Neural cell (in vitro differentiated cells): ENCODE measurements around the gene AK8. TPM values are rescaled to one million over a fixed set of nuclear protein-coding genes. Genes with fewer than 3 reads are reported as not detected.

Experiments
- H2AFZ ChIP-seq: fragments of 200-600, 300-800 bp; sonication (generic), shearing (Covaris generic); 2 replicates; pipeline ENCODE4 v1.6.0; 2014; ENCODE audit warnings: low read depth, mild to moderate bottlenecking, antibody characterized with exemption, low read length, moderate library complexity
- H3F3A ChIP-seq: fragments of 200-600 bp; shearing (Covaris generic); 2 replicates; pipeline ENCODE4 v1.6.1; 2016; ENCODE audit warnings: mild to moderate bottlenecking, moderate library complexity, mixed read lengths, antibody characterized with exemption, low read length; ENCODE audit not compliant: insufficient read depth, poor library complexity, severe bottlenecking
- H3K27ac ChIP-seq: fragments of 200-600, 300-800 bp; sonication (generic), shearing (Covaris generic); 2 replicates; pipeline ENCODE4 v1.5.1; 2014; ENCODE audit warnings: mild to moderate bottlenecking, low read length, moderate library complexity
- H3K27me3 ChIP-seq: fragments of 300-800, 200-600 bp; sonication (generic), shearing (Covaris generic); 2 replicates; pipeline ENCODE4 v1.6.0; 2014; ENCODE audit warnings: mild to moderate bottlenecking, low read depth, low read length, moderate library complexity; ENCODE audit not compliant: insufficient read depth
- H3K36me3 ChIP-seq: fragments of 300-800, 200-600 bp; sonication (generic), shearing (Covaris generic); 2 replicates; pipeline ENCODE4 v1.5.1; 2014; ENCODE audit warnings: mild to moderate bottlenecking, antibody characterized with exemption, low read length, moderate library complexity; ENCODE audit not compliant: insufficient read depth
- H3K4me2 ChIP-seq: fragments of 300-800, 200-600 bp; sonication (generic), shearing (Covaris generic); 2 replicates; pipeline ENCODE4 v1.6.0; 2014; ENCODE audit warnings: mild to moderate bottlenecking, low read length
- H3K4me3 ChIP-seq: fragments of 300-800, 200-600 bp; sonication (generic), shearing (Covaris generic); 2 replicates; pipeline ENCODE4 v1.5.1; 2014; ENCODE audit warnings: mild to moderate bottlenecking, low read length, moderate library complexity
- H3K79me2 ChIP-seq: fragments of 200-600 bp; shearing (Covaris generic); replicated peaks from 2 replicates; pipeline ENCODE4 v1.6.0; 2014; ENCODE audit warnings: mild to moderate bottlenecking, low read length, moderate library complexity; ENCODE audit not compliant: insufficient read depth
- H3K9ac ChIP-seq: fragments of 300-800, 200-600 bp; sonication (generic), shearing (Covaris generic); 2 replicates; pipeline ENCODE4 v1.6.1; 2016; ENCODE audit warnings: mild to moderate bottlenecking, low read length, mixed read lengths
- H3K9me2 ChIP-seq: fragments of 200-600 bp; shearing (Covaris generic); 2 replicates; pipeline ENCODE4 v1.6.1; 2016; ENCODE audit warnings: mild to moderate bottlenecking, low read length, mixed read lengths; ENCODE audit not compliant: insufficient read depth
- H3K9me3 ChIP-seq: fragments of 200-600, 300-800 bp; sonication (generic), shearing (Covaris generic); 2 replicates; pipeline ENCODE4 v1.6.1; 2016; ENCODE audit warnings: mild to moderate bottlenecking, mixed run types, low read length, moderate library complexity, mixed read lengths
- H4K20me1 ChIP-seq: fragments of 200-600 bp; shearing (Covaris generic); 2 replicates; pipeline ENCODE4 v1.6.1; 2016; ENCODE audit warnings: mild to moderate bottlenecking, mixed run types; ENCODE audit not compliant: insufficient read depth
- CTCF ChIP-seq: fragments of 450-650 bp; IDR thresholded peaks from 2 replicates; pipeline ENCODE4 v1.5.1; 2014; ENCODE audit warnings: antibody characterized with exemption, mild to moderate bottlenecking, moderate library complexity; ENCODE audit not compliant: poor library complexity, severe bottlenecking
- EP300 ChIP-seq: fragments of 450-650 bp; conservative IDR thresholded peaks from 2 replicates; pipeline ENCODE4 v1.6.1; 2014; ENCODE audit warnings: antibody characterized with exemption, mild to moderate bottlenecking, moderate library complexity; ENCODE audit not compliant: poor library complexity, severe bottlenecking
- EZH2 ChIP-seq: fragments of 200-600, 300-800 bp; shearing (Covaris generic), sonication (generic); IDR thresholded peaks from 2 replicates; pipeline ENCODE4 v1.6.1; 2014; ENCODE audit warnings: antibody characterized with exemption, low read length, borderline replicate concordance, mild to moderate bottlenecking; ENCODE audit not compliant: insufficient read depth, poor library complexity, severe bottlenecking
- MXI1 ChIP-seq: fragments of 450-650 bp; conservative IDR thresholded peaks from 2 replicates; pipeline ENCODE4 v1.6.1; 2014; ENCODE audit warnings: antibody characterized with exemption, mild to moderate bottlenecking; ENCODE audit not compliant: poor library complexity, severe bottlenecking
- POLR2AphosphoS5 ChIP-seq: IDR thresholded peaks from 2 replicates; pipeline ENCODE4 v1.6.1; 2012
- RAD21 ChIP-seq: fragments of 450-650 bp; conservative IDR thresholded peaks from 2 replicates; pipeline ENCODE4 v1.6.1; 2014; ENCODE audit warnings: antibody characterized with exemption, mild to moderate bottlenecking, moderate library complexity
- REST ChIP-seq: IDR thresholded peaks from 2 replicates; pipeline ENCODE4 v1.6.1; 2012; ENCODE audit warnings: borderline replicate concordance
- SMC3 ChIP-seq: fragments of 450-650 bp; conservative IDR thresholded peaks from 2 replicates; pipeline ENCODE4 v1.6.1; 2014; ENCODE audit warnings: antibody characterized with exemption, mild to moderate bottlenecking, moderate library complexity; ENCODE audit not compliant: poor library complexity
- TAF1 ChIP-seq: IDR thresholded peaks from 2 replicates; pipeline ENCODE4 v1.6.1; 2012; ENCODE audit warnings: low read depth
- polyA plus RNA-seq: library from polyadenylated mRNA; depleted of rRNA; stranded (reverse); fragments of >200 nt; gene quantifications from 2 replicates; pipeline ENCODE4 v1.2.3, GENCODE V29; 2014

The AK8 gene
- polyA plus RNA-seq, 1 donor from 2014 or later, result 0.71 TPM

- Histone ChIP-seq H3K9me2 (no peaks in the 10 kb centered on the region), H2AFZ (no peak overlapping the region), H4K20me1 (no peaks in the 10 kb centered on the region), H3K79me2 (no peaks in the 10 kb centered on the region), H3K9me3 (no peaks in the 10 kb centered on the region), H3F3A (no peaks in the 10 kb centered on the region), H3K27ac (no peak overlapping the region), H3K9ac (no peak overlapping the region), H3K27me3 (no peaks in the 10 kb centered on the region), H3K4me2 (no peak overlapping the region), H3K4me3 (no peak overlapping the region), H3K36me3 (no peaks in the 10 kb centered on the region)
- TF ChIP-seq MXI1 (no peak), CTCF (no peak), RAD21 (no peak), POLR2AphosphoS5 (no peak), REST (no peak), SMC3 (no peak), EP300 (no peak), TAF1 (no peak), EZH2 (no peak)
Observed at GRCh38 chr9:132788378-132788777, 89.7 kb downstream of the AK8 start.

- Histone ChIP-seq H3K36me3 (no peaks in the 10 kb centered on the region), H3K27me3 (no peaks in the 10 kb centered on the region), H3K9me3 (no peaks in the 10 kb centered on the region), H3K27ac (no peak overlapping the region), H3K9ac (no peak overlapping the region), H3K4me2 (no peak overlapping the region), H3K9me2 (no peaks in the 10 kb centered on the region), H3K4me3 (no peak overlapping the region), H4K20me1 (no peaks in the 10 kb centered on the region), H3K79me2 (no peaks in the 10 kb centered on the region), H2AFZ (no peak overlapping the region), H3F3A (no peaks in the 10 kb centered on the region)
- TF ChIP-seq RAD21 (no peak), EZH2 (no peak), CTCF (no peak), REST (no peak), EP300 (no peak), POLR2AphosphoS5 (no peak), SMC3 (no peak), MXI1 (no peak), TAF1 (no peak)
Observed at GRCh38 chr9:132787748-132788159, 90.3 kb downstream of the AK8 start.
